SK-N-SH treated with all-trans-retinoic acid at 6 μM for 48 hours (cell line): Measurements from ENCODE around the gene AHI1.

Source experiments
- ATAC-seq: fragments of 200-7000 bp; cut with Tn5 transposase; 3 replicates; pipeline ENCODE4 v1.9.1; 2020; ENCODE audit warnings: mild to moderate bottlenecking, moderate library complexity
- ARNTL ChIP-seq: fragments of 450-650 bp; formaldehyde crosslinking; IDR thresholded peaks from 2 replicates; pipeline ENCODE4 v1.5.0; 2020; ENCODE audit warnings: low read depth, mild to moderate bottlenecking, moderate library complexity, borderline replicate concordance
- BACH2 ChIP-seq: fragments of 250-450 bp; sonication (Bioruptor Pico); IDR thresholded peaks from 2 replicates; pipeline ENCODE4 v1.9.0; 2021; ENCODE audit warnings: mild to moderate bottlenecking, borderline replicate concordance
- CSDC2 ChIP-seq: fragments of 250-450 bp; sonication (Bioruptor Pico); IDR thresholded peaks from 2 replicates; pipeline ENCODE4 v1.5.0; 2020; ENCODE audit warnings: mild to moderate bottlenecking, moderate library complexity
- ISL1 ChIP-seq: fragments of 250-450 bp; sonication (Bioruptor Pico); IDR thresholded peaks from 2 replicates; pipeline ENCODE4 v2.1.2; 2022; ENCODE audit warnings: mild to moderate bottlenecking, moderate library complexity
- OSR1 ChIP-seq: fragments of 250-450 bp; sonication (Bioruptor Pico); IDR thresholded peaks from 2 replicates; pipeline ENCODE4 v1.8.0; 2022; ENCODE audit warnings: moderate library complexity, mild to moderate bottlenecking, inconsistent platforms
- POU6F1 ChIP-seq: fragments of 250-450 bp; sonication (Bioruptor Pico); IDR thresholded peaks from 2 replicates; pipeline ENCODE4 v1.8.0; 2021; ENCODE audit warnings: low read depth, mild to moderate bottlenecking, moderate library complexity, borderline replicate concordance
- RARB ChIP-seq: fragments of 250-450 bp; sonication (Bioruptor Pico); IDR thresholded peaks from 2 replicates; pipeline ENCODE4 v1.8.0; 2021; ENCODE audit warnings: mild to moderate bottlenecking, moderate library complexity
- SNAI2 ChIP-seq: fragments of 250-450 bp; sonication (Bioruptor Pico); IDR thresholded peaks from 2 replicates; pipeline ENCODE4 v1.5.0; 2020; ENCODE audit warnings: mild to moderate bottlenecking, moderate library complexity
- TCF4 ChIP-seq: fragments of 250-450 bp; sonication (Bioruptor Pico); IDR thresholded peaks from 2 replicates; pipeline ENCODE4 v1.8.0; 2021; ENCODE audit warnings: mild to moderate bottlenecking, moderate library complexity, borderline replicate concordance
- TOX ChIP-seq: fragments of 250-450 bp; sonication (Bioruptor Pico); IDR thresholded peaks from 2 replicates; pipeline ENCODE4 v1.8.0; 2021; ENCODE audit warnings: mild to moderate bottlenecking, moderate library complexity, borderline replicate concordance
- TSHZ2 ChIP-seq: fragments of 250-450 bp; sonication (Bioruptor Pico); IDR thresholded peaks from 2 replicates; pipeline ENCODE4 v1.5.0; 2020; ENCODE audit warnings: mild to moderate bottlenecking, moderate library complexity
- ZC3H10 ChIP-seq: fragments of 250-450 bp; sonication (Bioruptor Pico); IDR thresholded peaks from 2 replicates; pipeline ENCODE4 v1.5.1; 2021; ENCODE audit warnings: mild to moderate bottlenecking, moderate library complexity
- ZFP3 ChIP-seq: fragments of 250-450 bp; sonication (Bioruptor Pico); IDR thresholded peaks from 2 replicates; pipeline ENCODE4 v1.5.0; 2020; ENCODE audit warnings: mild to moderate bottlenecking, moderate library complexity
- ZFP30 ChIP-seq: fragments of 450-650 bp; formaldehyde crosslinking; IDR thresholded peaks from 2 replicates; pipeline ENCODE4 v1.5.0; 2022; ENCODE audit warnings: mild to moderate bottlenecking, moderate library complexity
- ZNF565 ChIP-seq: fragments of 450-650 bp; formaldehyde crosslinking; conservative IDR thresholded peaks from 2 replicates; pipeline ENCODE4 v1.5.0; 2020; ENCODE audit warnings: low read depth, mild to moderate bottlenecking, moderate library complexity
- ZNF70 ChIP-seq: fragments of 450-650 bp; formaldehyde crosslinking; IDR thresholded peaks from 2 replicates; pipeline ENCODE4 v1.5.0; 2020; ENCODE audit warnings: mild to moderate bottlenecking, moderate library complexity
- TF ChIP-seq, protein P1 (sequence below): fragments of 250-450 bp; sonication (Bioruptor Pico); IDR thresholded peaks from 2 replicates; pipeline ENCODE4 v1.5.1; 2020; ENCODE audit warnings: low read depth, mild to moderate bottlenecking, moderate library complexity
- TF ChIP-seq, protein P2 (sequence below): fragments of 250-450 bp; sonication (Bioruptor Pico); IDR thresholded peaks from 2 replicates; pipeline ENCODE4 v1.8.0; 2020; ENCODE audit warnings: mild to moderate bottlenecking, moderate library complexity, borderline replicate concordance
- TF ChIP-seq, protein P3 (sequence below): fragments of 250-450 bp; sonication (Bioruptor Pico); IDR thresholded peaks from 2 replicates; pipeline ENCODE4 v1.5.1; 2021; ENCODE audit warnings: mild to moderate bottlenecking, moderate library complexity

Gene AHI1

DNA sequence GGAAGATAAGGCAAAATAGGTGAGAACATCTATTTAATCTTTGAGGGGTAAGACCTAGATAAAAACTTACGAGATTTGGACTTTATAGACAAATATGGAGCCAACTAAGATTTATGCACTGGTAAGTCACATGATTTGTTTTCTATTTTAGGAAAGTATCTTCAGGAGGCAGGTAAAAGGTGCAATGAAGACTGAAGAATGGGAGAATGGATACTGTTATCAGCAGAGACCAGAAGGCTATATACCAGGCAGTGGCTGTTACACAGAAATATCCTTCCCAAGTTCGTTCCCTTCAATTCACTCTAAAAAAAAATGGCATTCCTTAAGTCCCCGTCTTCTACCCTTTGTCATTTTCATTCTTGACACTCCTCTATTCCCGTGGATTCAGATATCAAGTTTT lies 192.7 kb downstream of the AHI1 start:
- TF ChIP-seq, protein P1, sequence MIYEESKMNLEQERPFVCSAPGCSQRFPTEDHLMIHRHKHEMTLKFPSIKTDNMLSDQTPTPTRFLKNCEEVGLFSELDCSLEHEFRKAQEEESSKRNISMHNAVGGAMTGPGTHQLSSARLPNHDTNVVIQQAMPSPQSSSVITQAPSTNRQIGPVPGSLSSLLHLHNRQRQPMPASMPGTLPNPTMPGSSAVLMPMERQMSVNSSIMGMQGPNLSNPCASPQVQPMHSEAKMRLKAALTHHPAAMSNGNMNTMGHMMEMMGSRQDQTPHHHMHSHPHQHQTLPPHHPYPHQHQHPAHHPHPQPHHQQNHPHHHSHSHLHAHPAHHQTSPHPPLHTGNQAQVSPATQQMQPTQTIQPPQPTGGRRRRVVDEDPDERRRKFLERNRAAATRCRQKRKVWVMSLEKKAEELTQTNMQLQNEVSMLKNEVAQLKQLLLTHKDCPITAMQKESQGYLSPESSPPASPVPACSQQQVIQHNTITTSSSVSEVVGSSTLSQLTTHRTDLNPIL (CRISPR knock-in tag): no peak
- no peak for TF ChIP-seq ZFP30
- TF ChIP-seq ARNTL (CRISPR knock-in tag): no peak
- no peak for TF ChIP-seq ZNF565 (CRISPR knock-in tag)
- TF ChIP-seq ZNF70 (CRISPR knock-in tag): no peak
- no peak for ATAC-seq

DNA sequence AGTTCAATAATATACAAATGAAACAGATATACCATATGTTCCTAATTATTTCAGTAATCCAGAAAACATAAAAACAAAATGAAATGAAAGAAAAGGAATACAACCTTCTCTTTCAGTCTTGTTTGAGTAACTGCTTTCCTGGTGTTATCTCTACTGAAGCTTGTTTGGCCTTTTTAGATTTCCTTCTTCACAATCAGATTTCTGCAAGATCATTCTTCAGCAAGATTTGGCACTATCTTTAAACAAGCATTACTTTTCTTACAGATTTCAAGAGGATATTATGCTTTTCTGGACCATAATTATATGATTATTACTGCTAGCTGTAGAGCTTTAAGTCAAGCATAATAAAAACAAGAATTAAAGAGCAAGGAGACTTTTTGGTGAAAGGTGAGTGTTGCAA lies 196.2 kb downstream of the AHI1 start:
- TF ChIP-seq ARNTL (CRISPR knock-in tag) (no peak), ZC3H10 (CRISPR knock-in tag) (no peak), SNAI2 (no peak), TCF4 (CRISPR knock-in tag) (no peak), ISL1 (CRISPR knock-in tag) (no peak), OSR1 (CRISPR knock-in tag) (no peak), ZNF70 (CRISPR knock-in tag) (no peak), POU6F1 (CRISPR knock-in tag) (no peak)
- TF ChIP-seq, protein P2, sequence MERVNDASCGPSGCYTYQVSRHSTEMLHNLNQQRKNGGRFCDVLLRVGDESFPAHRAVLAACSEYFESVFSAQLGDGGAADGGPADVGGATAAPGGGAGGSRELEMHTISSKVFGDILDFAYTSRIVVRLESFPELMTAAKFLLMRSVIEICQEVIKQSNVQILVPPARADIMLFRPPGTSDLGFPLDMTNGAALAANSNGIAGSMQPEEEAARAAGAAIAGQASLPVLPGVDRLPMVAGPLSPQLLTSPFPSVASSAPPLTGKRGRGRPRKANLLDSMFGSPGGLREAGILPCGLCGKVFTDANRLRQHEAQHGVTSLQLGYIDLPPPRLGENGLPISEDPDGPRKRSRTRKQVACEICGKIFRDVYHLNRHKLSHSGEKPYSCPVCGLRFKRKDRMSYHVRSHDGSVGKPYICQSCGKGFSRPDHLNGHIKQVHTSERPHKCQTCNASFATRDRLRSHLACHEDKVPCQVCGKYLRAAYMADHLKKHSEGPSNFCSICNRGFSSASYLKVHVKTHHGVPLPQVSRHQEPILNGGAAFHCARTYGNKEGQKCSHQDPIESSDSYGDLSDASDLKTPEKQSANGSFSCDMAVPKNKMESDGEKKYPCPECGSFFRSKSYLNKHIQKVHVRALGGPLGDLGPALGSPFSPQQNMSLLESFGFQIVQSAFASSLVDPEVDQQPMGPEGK: no peak
- ATAC-seq: no peak

- TF ChIP-seq ISL1 (CRISPR knock-in tag) (no peak), RARB (CRISPR knock-in tag) (no peak), ZFP30 (no peak), ZFP3 (no peak), CSDC2 (CRISPR knock-in tag) (no peak), TOX (CRISPR knock-in tag) (no peak), BACH2 (CRISPR knock-in tag) (no peak), TCF4 (CRISPR knock-in tag) (no peak), ZNF565 (CRISPR knock-in tag) (no peak), OSR1 (CRISPR knock-in tag) (no peak), ARNTL (CRISPR knock-in tag) (no peak), ZNF70 (CRISPR knock-in tag) (no peak), TSHZ2 (no peak), SNAI2 (no peak)
- TF ChIP-seq, protein P1 (CRISPR knock-in tag): no peak
- TF ChIP-seq, protein P2: no peak
- TF ChIP-seq, protein P3, sequence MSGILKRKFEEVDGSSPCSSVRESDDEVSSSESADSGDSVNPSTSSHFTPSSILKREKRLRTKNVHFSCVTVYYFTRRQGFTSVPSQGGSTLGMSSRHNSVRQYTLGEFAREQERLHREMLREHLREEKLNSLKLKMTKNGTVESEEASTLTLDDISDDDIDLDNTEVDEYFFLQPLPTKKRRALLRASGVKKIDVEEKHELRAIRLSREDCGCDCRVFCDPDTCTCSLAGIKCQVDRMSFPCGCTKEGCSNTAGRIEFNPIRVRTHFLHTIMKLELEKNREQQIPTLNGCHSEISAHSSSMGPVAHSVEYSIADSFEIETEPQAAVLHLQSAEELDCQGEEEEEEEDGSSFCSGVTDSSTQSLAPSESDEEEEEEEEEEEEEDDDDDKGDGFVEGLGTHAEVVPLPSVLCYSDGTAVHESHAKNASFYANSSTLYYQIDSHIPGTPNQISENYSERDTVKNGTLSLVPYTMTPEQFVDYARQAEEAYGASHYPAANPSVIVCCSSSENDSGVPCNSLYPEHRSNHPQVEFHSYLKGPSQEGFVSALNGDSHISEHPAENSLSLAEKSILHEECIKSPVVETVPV (CRISPR knock-in tag): no peak
- no peak; the same call in 2 of the 3 replicates for ATAC-seq
These were observed 197.0 kb downstream of the AHI1 start for GRCh38 chr6:135300576-135300975.
